ENCODE results near the gene PARP6.

Gene PARP6

DNA sequence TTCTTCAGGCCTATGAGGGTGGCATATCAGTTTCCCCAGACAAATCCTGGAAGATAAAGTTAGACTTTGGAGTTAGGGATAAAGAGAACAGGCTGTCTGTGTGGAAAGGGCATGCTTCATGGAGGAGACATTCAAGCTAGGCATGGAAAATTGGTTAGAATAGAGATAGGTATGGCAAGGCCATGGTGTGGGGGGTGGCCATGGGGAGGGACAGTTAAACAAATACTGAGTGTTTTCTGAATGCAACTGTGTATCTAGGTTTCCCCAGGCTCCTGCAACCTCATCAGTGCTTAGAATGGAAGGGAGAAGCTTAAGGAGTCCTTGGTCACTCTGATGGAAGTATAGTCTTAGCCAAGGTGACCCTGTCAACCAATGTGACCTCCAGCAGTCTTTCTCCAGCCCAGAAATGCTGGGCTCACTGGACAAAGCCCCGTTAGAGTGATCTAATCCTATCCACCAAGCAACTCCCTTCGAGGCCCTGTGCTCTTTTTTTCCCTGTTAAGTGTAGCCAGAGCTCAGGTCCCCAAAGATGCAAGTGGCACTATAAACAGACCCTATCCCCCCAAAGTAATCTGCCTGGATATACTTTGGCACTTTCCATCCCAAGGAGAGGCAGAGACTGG, 35.9 kb downstream of the PARP6 start:
- Histone ChIP-seq H3K9me3 (ENCODE audit: insufficient read depth, low read length) (no peaks in the 10 kb centered on the region), H3K27ac (ENCODE audit: low read length) (no peak overlapping the region), H3K4me3 (ENCODE audit: low read length) (no peak overlapping the region), H3K79me2 (ENCODE audit: low read length) (peaks cover 10% of the 10 kb centered on the region), H3K27me3 (ENCODE audit: low read depth, low read length) (no peaks in the 10 kb centered on the region), H3K4me2 (ENCODE audit: low read length) (no peak overlapping the region), H3K9ac (ENCODE audit: low read length) (no peak overlapping the region), H4K20me1 (ENCODE audit: insufficient read depth, low read length) (no peaks in the 10 kb centered on the region), H2AFZ (ENCODE audit: low read depth, low read length) (no peak overlapping the region), H3K36me3 (replicated peaks; ENCODE audit: low read depth, low read length) (peaks cover 21% of the 10 kb centered on the region), H3K4me1 (ENCODE audit: low read length) (peaks cover 18% of the 10 kb centered on the region)
- TF ChIP-seq, protein P1, sequence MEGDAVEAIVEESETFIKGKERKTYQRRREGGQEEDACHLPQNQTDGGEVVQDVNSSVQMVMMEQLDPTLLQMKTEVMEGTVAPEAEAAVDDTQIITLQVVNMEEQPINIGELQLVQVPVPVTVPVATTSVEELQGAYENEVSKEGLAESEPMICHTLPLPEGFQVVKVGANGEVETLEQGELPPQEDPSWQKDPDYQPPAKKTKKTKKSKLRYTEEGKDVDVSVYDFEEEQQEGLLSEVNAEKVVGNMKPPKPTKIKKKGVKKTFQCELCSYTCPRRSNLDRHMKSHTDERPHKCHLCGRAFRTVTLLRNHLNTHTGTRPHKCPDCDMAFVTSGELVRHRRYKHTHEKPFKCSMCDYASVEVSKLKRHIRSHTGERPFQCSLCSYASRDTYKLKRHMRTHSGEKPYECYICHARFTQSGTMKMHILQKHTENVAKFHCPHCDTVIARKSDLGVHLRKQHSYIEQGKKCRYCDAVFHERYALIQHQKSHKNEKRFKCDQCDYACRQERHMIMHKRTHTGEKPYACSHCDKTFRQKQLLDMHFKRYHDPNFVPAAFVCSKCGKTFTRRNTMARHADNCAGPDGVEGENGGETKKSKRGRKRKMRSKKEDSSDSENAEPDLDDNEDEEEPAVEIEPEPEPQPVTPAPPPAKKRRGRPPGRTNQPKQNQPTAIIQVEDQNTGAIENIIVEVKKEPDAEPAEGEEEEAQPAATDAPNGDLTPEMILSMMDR (IDR thresholded peaks at IDR 0.05; ENCODE audit: low read depth, low read length), result no peak
- no peak for TF ChIP-seq EZH2phosphoT487 (IDR thresholded peaks at IDR 0.05; ENCODE audit: low read depth)

DNA sequence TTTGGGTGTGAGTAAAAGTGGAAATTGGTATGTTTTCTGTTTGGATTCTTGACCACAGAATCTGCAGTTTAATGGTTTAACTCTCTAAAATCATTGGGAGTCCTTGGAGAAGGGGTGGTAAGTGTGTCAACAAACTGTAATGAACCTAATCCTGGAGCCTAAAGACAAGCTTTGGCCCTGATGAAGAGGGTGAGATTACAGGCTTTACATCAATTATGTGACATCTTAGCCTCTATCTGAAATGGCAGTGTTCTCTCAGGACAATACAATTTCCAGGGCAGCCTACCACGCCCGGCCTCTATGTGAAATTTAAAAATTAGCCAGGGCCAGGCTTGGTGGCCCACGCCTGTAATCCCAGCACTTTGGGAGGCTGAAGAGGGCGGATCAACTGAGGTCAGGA, 37.1 kb downstream of the PARP6 start:
- Histone ChIP-seq H3K4me1 (ENCODE audit: low read length) (peaks cover 18% of the 10 kb centered on the region), H2AFZ (ENCODE audit: low read depth, low read length) (no peak overlapping the region), H4K20me1 (ENCODE audit: insufficient read depth, low read length) (no peaks in the 10 kb centered on the region), H3K4me2 (ENCODE audit: low read length) (no peak overlapping the region), H3K36me3 (replicated peaks; ENCODE audit: low read depth, low read length) (peaks cover 15% of the 10 kb centered on the region), H3K9ac (ENCODE audit: low read length) (no peak overlapping the region), H3K9me3 (ENCODE audit: insufficient read depth, low read length) (no peaks in the 10 kb centered on the region), H3K4me3 (ENCODE audit: low read length) (no peak overlapping the region), H3K79me2 (ENCODE audit: low read length) (peaks cover 20% of the 10 kb centered on the region), H3K27me3 (ENCODE audit: low read depth, low read length) (no peaks in the 10 kb centered on the region), H3K27ac (ENCODE audit: low read length) (no peak overlapping the region)
- TF ChIP-seq, protein P1 (IDR thresholded peaks at IDR 0.05; ENCODE audit: low read depth, low read length), result no peak
- no peak for TF ChIP-seq EZH2phosphoT487 (IDR thresholded peaks at IDR 0.05; ENCODE audit: low read depth)

DNA sequence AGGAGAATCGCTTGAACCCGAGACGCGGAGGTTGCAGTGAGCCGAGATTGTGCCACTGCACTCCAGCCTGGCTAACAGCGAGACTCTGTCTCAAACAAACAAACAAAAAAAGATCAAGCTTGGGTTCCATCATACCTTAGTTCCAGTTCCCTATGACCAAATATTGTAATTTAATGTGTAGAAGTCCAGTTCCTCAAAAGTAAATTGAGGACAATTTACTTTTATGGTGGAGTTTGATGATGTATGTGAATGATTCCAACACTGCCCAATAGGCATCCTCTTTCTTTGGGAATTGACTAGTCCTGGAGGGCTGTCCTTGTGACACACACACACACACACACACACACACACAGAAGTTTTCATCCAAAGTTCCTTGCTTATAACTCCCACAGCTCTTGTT, 38.6 kb downstream of the PARP6 start:
- Histone ChIP-seq H3K9ac (ENCODE audit: low read length) (no peak overlapping the region), H2AFZ (ENCODE audit: low read depth, low read length) (no peak overlapping the region), H3K79me2 (ENCODE audit: low read length) (peaks cover 36% of the 10 kb centered on the region), H3K27ac (ENCODE audit: low read length) (no peak overlapping the region), H4K20me1 (ENCODE audit: insufficient read depth, low read length) (no peaks in the 10 kb centered on the region), H3K36me3 (replicated peaks; ENCODE audit: low read depth, low read length) (peaks cover 24% of the 10 kb centered on the region), H3K27me3 (ENCODE audit: low read depth, low read length) (no peaks in the 10 kb centered on the region), H3K4me2 (ENCODE audit: low read length) (no peak overlapping the region), H3K4me1 (ENCODE audit: low read length) (peaks cover 20% of the 10 kb centered on the region), H3K9me3 (ENCODE audit: insufficient read depth, low read length) (no peaks in the 10 kb centered on the region), H3K4me3 (ENCODE audit: low read length) (no peak overlapping the region)
- TF ChIP-seq EZH2phosphoT487 (IDR thresholded peaks at IDR 0.05; ENCODE audit: low read depth), result no peak

DNA sequence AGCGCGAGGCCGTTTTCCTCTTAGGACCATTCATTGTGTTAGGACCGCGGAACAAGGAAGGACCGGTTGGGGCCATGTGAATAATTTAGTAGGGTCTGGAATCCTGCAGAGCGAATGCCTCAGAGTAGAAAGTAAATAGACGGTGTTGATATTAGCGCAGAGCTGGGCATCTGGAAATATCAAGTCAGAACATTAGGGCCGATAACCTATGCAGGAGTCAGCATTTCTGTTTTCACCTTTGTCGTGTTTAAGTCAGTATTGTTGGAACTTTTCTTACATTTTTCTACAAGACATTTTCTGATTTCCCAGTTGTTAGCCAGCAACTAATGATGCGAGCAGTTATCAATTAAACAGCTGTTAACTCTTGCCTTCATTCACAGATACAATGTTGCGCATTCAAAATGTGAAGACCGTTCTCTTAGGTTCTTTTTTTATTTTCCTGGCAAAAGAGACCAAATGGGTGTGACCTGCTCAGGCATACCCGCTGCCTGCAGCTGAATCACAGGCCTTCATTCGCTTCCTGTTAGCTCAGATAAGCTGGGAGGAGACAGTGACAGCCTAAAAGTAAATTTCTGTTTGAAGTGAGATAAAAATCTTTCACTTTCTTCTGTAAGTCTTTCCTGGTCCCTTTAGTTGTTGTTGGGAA, 40.4 kb downstream of the PARP6 start:
- Histone ChIP-seq H3K36me3 (replicated peaks; ENCODE audit: low read depth, low read length) (peaks cover 31% of the 10 kb centered on the region), H4K20me1 (ENCODE audit: insufficient read depth, low read length) (peaks cover 8% of the 10 kb centered on the region; the same call in 1 of the 2 replicates), H3K4me1 (ENCODE audit: low read length) (peaks cover 14% of the 10 kb centered on the region), H3K27me3 (ENCODE audit: low read depth, low read length) (no peaks in the 10 kb centered on the region), H3K9ac (ENCODE audit: low read length) (peak overlapping the region; percentile 81), H3K9me3 (ENCODE audit: insufficient read depth, low read length) (no peaks in the 10 kb centered on the region), H3K27ac (ENCODE audit: low read length) (peak overlapping the region; percentile 52), H3K79me2 (ENCODE audit: low read length) (peaks cover 51% of the 10 kb centered on the region), H2AFZ (ENCODE audit: low read depth, low read length) (peak overlapping the region; percentile 82), H3K4me3 (ENCODE audit: low read length) (peak overlapping the region; percentile 94), H3K4me2 (ENCODE audit: low read length) (peak overlapping the region; percentile 89)
- TF ChIP-seq EZH2phosphoT487 (IDR thresholded peaks at IDR 0.05; ENCODE audit: low read depth), result no peak
- TF ChIP-seq, protein P1 (IDR thresholded peaks at IDR 0.05; ENCODE audit: low read depth, low read length), result no peak

Measured in OCI-LY3 (cell line).